GM13977 (cell line): Measurements from ENCODE around the gene GALNT17.

ENCODE experiments used
- DNase-seq: peaks from one replicate; pipeline ENCODE4 v3.0.0; 2012; ENCODE audit warnings: low spot score
- in situ Hi-C: fragments of 300-500 bp; cut with MboI; formaldehyde crosslinking; loops from one replicate; pipeline ENCODE4 v1.12.0; 2022; ENCODE audit warnings: low sequenced_read_pairs, low pct_unique_long_range_greater_than_20kb, mixed read lengths, inconsistent platforms; ENCODE audit not compliant: unreplicated experiment
- TF ChIP-seq, protein P1 (sequence below): IDR thresholded peaks from 2 replicates; pipeline ENCODE4 v1.5.1; 2012; ENCODE audit warnings: mild to moderate bottlenecking, control low read depth; ENCODE audit not compliant: insufficient read depth; ENCODE audit errors: extremely low read depth, missing control alignments

Gene GALNT17

DNA sequence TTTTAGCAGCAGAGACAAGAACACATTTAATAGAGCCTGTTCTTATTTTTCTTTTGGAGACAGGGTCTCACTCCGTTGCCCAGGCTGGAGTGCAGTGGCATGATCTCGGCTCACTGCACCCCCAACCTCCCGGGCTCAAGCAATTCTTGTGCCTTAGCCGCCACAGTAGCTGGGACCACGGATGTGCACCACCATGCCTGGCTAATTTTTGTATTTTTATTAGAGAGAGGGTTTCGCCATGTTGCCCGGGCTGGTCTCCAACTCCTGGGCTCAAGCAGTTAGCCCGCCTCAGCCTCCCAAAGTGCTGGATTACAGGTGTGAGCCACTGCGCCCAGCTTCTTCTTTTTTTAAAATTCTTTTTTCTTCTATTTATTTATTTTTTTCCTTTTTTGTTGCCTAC, 23.3 kb downstream of the GALNT17 start:
- in situ Hi-C loops, result no loop called here
- no peak for DNase-seq
- TF ChIP-seq, protein P1, sequence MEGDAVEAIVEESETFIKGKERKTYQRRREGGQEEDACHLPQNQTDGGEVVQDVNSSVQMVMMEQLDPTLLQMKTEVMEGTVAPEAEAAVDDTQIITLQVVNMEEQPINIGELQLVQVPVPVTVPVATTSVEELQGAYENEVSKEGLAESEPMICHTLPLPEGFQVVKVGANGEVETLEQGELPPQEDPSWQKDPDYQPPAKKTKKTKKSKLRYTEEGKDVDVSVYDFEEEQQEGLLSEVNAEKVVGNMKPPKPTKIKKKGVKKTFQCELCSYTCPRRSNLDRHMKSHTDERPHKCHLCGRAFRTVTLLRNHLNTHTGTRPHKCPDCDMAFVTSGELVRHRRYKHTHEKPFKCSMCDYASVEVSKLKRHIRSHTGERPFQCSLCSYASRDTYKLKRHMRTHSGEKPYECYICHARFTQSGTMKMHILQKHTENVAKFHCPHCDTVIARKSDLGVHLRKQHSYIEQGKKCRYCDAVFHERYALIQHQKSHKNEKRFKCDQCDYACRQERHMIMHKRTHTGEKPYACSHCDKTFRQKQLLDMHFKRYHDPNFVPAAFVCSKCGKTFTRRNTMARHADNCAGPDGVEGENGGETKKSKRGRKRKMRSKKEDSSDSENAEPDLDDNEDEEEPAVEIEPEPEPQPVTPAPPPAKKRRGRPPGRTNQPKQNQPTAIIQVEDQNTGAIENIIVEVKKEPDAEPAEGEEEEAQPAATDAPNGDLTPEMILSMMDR, result no peak

DNA sequence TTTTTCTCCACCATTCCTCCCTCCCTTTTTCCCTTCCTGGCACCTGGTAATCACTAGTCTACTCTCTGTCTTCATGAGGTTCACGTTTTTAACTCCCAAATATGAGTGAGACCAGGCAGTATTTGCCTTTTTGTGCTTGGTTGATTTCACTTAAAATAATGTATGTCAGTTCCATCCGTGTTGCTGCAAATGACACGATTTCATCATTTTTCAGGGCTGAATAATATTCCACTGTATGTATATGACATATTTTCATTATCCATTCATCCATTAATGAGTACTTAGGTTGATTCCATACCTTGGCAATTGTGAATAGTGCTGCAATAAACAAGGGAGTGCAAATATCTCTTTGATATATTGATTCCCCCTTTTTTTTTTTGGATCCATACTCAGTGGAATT, 25.8 kb downstream of the GALNT17 start:
- in situ Hi-C loops, result no loop called here
- DNase-seq, result no peak
- TF ChIP-seq, protein P1, result no peak

DNA sequence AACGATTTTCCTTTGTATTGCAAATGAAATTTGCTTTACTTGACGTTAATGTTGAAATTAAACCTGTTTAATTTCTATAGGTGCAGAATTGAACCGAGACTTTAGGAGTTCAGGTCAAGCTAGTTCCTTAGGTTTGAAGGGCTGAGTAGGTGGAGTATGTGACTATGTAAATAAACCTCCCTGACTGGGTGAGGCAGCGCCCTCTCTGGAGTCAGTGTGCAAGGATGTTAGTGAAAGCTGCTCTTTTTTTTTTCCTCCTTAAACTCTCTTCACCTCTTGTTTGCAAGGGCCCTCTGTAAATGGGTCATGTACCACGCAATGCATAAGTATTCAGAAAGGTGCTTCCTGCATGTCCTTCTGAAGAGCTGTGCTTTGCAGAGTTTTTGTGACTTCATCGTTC, 33.8 kb downstream of the GALNT17 start:
- in situ Hi-C loops, result no loop called here
- no peak for DNase-seq
- TF ChIP-seq, protein P1, result no peak

DNA sequence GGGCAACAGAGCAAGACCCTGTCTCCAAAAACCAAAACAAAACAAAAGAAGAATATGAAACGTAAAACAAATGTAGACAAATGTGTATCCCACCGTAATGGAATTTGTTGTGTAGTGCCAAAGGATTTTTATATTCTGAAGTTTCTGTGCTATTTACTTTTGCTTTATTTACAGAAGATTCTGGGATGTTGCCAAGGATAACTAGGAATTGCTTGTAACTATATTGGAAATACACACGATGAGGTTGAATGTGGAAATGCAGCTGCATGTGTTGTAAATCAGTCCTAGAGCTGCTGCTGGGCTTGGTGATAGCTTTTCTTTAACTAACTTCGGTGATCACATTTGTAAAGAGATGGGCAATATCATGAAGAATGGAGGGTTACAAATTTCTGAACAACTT, 39.5 kb downstream of the GALNT17 start:
- in situ Hi-C loops, result no loop called here
- TF ChIP-seq, protein P1, result no peak
- DNase-seq, result no peak

DNA sequence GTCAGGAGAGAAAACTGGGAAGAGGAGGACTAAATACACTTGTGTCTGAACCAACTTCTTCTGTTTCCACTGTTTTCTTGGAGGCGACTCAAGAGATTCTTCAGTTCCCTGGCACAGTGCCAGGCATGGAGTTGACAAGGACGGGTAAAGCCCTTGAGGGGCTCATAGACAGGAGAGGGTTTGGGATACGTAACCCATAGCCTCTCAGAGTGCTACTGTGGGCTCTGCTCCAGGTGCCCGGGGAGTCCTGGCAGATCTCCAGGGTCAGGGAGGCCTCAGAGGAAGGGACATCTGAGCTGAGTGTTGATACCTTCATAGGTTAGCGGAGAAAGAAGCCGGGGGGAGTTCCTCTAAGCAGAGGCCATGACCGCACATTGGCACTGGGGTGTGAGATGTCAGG, 42.0 kb downstream of the GALNT17 start:
- in situ Hi-C loops, result no loop called here
- DNase-seq, result no peak
- TF ChIP-seq, protein P1, result no peak

DNA sequence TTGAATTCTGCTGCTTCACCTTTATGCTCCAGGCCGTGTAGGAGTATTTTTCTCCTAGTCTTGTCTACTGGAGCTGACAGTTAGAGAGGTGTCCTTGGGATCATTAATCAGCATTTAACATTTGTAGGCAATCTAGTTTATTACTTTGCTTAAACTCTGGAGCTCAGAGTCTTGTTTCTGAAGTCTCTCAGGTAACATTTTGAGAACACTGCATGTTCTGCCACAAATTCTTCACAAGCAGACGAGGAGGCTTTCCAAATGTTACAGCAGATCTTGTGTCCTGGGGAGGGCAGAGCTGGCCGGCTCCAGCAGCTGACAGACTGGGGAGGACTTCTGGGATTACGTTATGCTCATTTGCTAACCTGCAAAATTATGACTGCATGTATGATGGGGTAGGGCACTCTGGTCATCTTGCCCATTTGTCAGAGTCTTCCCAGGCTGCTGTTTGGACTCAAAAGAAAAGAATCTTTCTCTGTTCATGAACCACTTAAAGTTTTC, 50.5 kb downstream of the GALNT17 start:
- TF ChIP-seq, protein P1, result no peak
- DNase-seq, result no peak
- in situ Hi-C loops, result no loop called here

DNA sequence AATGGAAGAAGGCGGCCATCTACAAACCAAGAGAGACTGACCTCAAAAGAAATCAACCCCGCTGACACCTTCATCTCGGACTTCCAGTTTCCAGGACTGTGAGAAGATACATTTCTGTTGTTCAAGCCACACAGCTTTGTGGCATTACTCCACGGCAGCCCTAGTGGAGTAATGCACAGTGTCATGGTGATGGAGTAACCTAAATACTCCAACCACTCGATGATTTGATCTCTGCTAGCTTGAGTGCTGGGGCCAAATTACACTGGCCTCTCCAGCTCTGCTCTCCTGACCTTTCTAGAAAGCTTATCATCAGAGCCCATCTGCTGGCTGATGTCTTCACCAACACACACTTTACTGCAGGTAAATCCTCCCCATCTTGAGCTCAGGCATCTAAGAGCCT, 52.2 kb downstream of the GALNT17 start:
- TF ChIP-seq, protein P1, result no peak
- no peak for DNase-seq
- in situ Hi-C loops, result no loop called here
